Measurements from ENCODE around the gene SLC48A1. TPM values are rescaled to one million over a fixed set of nuclear protein-coding genes. Genes with fewer than 3 reads are reported as not detected.
A peak's percentile ranks its signal among the peaks of the same experiment; 100 is the strongest.

SLC48A1 gene
- total and polyA plus RNA-seq, 4 donors = 6.1 to 15.4 (median 9.3) TPM

DNA sequence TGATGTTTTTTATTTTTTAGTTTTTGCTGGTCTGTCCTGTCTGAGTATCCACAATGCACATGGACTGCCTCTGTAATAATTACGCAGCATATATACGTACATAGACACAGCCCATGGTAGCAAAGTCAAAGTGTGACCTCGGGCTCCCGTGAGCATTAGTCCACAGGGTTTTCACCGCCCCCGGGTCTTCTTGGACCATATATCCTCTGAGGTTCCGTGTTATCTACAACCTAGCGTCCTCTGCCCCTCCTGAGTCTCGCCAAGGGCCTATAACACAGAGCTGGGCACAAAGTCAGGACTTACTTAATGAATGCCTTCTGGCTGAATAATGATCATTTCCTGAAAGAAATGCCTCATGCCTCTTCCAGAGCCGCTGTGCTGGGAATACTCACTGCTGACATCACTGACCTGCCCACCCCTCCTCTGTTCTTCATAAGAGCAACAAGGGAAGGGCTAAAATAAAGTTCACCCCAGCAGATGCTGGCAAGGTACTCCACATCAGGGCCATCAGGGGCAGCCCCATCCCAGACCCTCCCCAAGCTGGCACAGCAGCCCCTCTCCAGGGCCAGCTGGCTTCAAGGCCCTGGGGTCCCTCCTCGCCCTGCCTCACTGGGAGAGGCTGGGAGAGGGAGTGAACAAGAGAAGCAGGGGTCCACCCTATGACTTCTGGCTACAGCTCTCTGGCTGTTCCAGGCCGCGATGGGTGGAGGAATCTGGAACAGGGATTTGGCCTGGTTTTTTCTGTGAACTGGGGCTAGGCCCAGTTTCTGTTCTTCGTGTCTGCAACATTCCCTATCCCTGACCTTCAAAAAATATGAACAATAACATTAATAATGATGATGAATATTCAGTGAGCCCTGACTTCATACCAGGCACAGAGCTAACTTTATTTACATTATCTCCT, 38.8 kb downstream of the SLC48A1 start:
- Histone ChIP-seq H3K9me3 (ENCODE audit: control insufficient read depth in 4 of 4, low read length in 3 of 4) (no peaks in the 10 kb centered on the region), H3K4me1 (ENCODE audit: control insufficient read depth in 4 of 4, insufficient read depth in 4 of 4, low read length in 3 of 4) (peaks cover 2 to 26% (median 7%) of the 10 kb centered on the region in 4 donors), H3K9ac (ENCODE audit: low read depth in 1 of 2, low read length in 2 of 2) (no peak overlapping the region), H3K4me3 (ENCODE audit: low read depth in 1 of 3, low read length in 3 of 3) (no peak overlapping the region), H3K36me3 (ENCODE audit: control insufficient read depth in 4 of 4, insufficient read depth in 3 of 4, low read depth in 1 of 4, low read length in 3 of 4) (no peaks in the 10 kb centered on the region), H3K27me3 (ENCODE audit: control insufficient read depth in 4 of 4, insufficient read depth in 4 of 4, low read length in 3 of 4) (no peaks in the 10 kb centered on the region), H3K27ac (ENCODE audit: low read depth in 1 of 2, low read length in 2 of 2) (peak overlapping the region; percentile 48 to 93)
- 76% methylated on average over 14 of the region's 14 CpGs for WGBS
- DNase-seq (ENCODE audit: low spot score) = no peak
- TF ChIP-seq JUND (IDR thresholded peaks at IDR 0.05) (no peak), NR2F2 (IDR thresholded peaks at IDR 0.05) (peak; percentile 67), RXRA (IDR thresholded peaks at IDR 0.05) (peak in 1 of 2 donors; percentile 12), EGR1 (IDR thresholded peaks at IDR 0.05; ENCODE audit: low read depth in 2 of 2) (no peak)

DNA sequence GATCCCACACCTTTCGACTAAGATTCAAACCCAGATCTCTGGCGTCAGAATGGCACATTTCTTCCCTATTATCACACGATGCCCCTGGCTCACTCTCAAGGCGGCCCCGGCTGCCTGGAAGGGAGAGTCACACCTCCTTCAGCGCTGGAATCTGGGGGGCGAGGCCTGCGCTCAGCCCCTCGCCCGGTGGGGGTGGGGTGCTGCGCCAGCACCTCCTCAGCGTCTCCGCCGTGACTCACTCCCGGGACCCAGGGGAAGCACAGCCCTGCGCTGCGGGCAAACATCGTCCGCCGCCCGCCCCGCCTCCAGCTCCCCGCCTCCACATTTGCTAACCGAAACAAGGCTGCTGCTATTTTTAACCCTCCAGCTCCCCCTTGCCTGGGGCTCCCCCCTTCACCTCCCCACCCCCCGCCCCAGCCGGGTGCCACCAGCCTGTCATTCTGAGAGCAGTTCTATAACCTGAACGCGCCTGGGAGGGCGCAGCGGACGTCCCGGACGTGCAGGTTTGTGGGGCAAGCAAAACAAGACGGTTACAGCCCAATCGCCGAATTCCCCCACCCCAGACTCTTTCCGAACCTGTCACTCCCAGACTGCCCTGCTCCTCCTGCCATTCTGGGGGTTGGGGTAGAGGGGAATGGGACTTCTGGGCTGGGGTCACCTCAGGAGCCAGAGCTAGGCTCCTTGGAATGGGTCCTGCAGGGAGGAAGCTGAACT, 39.9 kb downstream of the SLC48A1 start:
- peak; percentile 66 for DNase-seq (ENCODE audit: low spot score)
- H3K4me1 ChIP-seq (ENCODE audit: control insufficient read depth in 4 of 4, insufficient read depth in 4 of 4, low read length in 3 of 4) = peaks cover 2 to 30% (median 6%) of the 10 kb centered on the region in 4 donors

GRCh38 chr12:47813511-47814196, 40.6 kb downstream of the SLC48A1 start:
- H3K9me3 ChIP-seq (ENCODE audit: control insufficient read depth in 4 of 4, low read length in 3 of 4) = no peaks in the 10 kb centered on the region
- no peaks in the 10 kb centered on the region for H3K27me3 ChIP-seq (ENCODE audit: control insufficient read depth in 4 of 4, insufficient read depth in 4 of 4, low read length in 3 of 4)
- no peak overlapping the region for H3K9ac ChIP-seq (ENCODE audit: low read depth in 1 of 2, low read length in 2 of 2)
- DNase-seq (ENCODE audit: low spot score) = no peak
- H3K4me1 ChIP-seq (ENCODE audit: control insufficient read depth in 4 of 4, insufficient read depth in 4 of 4, low read length in 3 of 4) = peaks cover 2 to 30% (median 8%) of the 10 kb centered on the region in 4 donors
- H3K27ac ChIP-seq (ENCODE audit: low read depth in 1 of 2, low read length in 2 of 2) = peak overlapping the region; percentile 82 to 93
- H3K4me3 ChIP-seq (ENCODE audit: low read depth in 1 of 3, low read length in 3 of 3) = peak overlapping the region in 1 of 3 donors; percentile 7
- no peaks in the 10 kb centered on the region for H3K36me3 ChIP-seq (ENCODE audit: control insufficient read depth in 4 of 4, insufficient read depth in 3 of 4, low read depth in 1 of 4, low read length in 3 of 4)
- WGBS = 65% methylated on average over 9 of the region's 9 CpGs
- TF ChIP-seq HNF4G (IDR thresholded peaks at IDR 0.05) (no peak), RAD21 (IDR thresholded peaks at IDR 0.05) (no peak), REST (IDR thresholded peaks at IDR 0.05) (no peak), YY1 (IDR thresholded peaks at IDR 0.05) (no peak), EGR1 (IDR thresholded peaks at IDR 0.05; ENCODE audit: low read depth in 2 of 2) (no peak), RXRA (IDR thresholded peaks at IDR 0.05) (no peak), HNF4A (conservative IDR thresholded peaks at IDR 0.05) (no peak), FOXA1 (IDR thresholded peaks at IDR 0.05) (no peak), ATF3 (IDR thresholded peaks at IDR 0.05) (no peak), NR2F2 (IDR thresholded peaks at IDR 0.05) (no peak), TAF1 (conservative IDR thresholded peaks at IDR 0.05) (no peak), SP1 (IDR thresholded peaks at IDR 0.05) (no peak), JUND (IDR thresholded peaks at IDR 0.05) (no peak)
- TF ChIP-seq, protein P1, sequence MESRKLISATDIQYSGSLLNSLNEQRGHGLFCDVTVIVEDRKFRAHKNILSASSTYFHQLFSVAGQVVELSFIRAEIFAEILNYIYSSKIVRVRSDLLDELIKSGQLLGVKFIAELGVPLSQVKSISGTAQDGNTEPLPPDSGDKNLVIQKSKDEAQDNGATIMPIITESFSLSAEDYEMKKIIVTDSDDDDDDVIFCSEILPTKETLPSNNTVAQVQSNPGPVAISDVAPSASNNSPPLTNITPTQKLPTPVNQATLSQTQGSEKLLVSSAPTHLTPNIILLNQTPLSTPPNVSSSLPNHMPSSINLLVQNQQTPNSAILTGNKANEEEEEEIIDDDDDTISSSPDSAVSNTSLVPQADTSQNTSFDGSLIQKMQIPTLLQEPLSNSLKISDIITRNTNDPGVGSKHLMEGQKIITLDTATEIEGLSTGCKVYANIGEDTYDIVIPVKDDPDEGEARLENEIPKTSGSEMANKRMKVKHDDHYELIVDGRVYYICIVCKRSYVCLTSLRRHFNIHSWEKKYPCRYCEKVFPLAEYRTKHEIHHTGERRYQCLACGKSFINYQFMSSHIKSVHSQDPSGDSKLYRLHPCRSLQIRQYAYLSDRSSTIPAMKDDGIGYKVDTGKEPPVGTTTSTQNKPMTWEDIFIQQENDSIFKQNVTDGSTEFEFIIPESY (IDR thresholded peaks at IDR 0.05) = no peak
- TF ChIP-seq, protein P2, sequence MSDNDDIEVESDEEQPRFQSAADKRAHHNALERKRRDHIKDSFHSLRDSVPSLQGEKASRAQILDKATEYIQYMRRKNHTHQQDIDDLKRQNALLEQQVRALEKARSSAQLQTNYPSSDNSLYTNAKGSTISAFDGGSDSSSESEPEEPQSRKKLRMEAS (IDR thresholded peaks at IDR 0.05) = no peak

More for the DNA sequence above, 39.9 kb downstream of the SLC48A1 start:
- WGBS = 23% methylated on average over 37 of the region's 37 CpGs
- Histone ChIP-seq H3K27me3 (ENCODE audit: control insufficient read depth in 4 of 4, insufficient read depth in 4 of 4, low read length in 3 of 4) (no peaks in the 10 kb centered on the region), H3K27ac (ENCODE audit: low read depth in 1 of 2, low read length in 2 of 2) (peak overlapping the region; percentile 82 to 93), H3K4me3 (ENCODE audit: low read depth in 1 of 3, low read length in 3 of 3) (peak overlapping the region in 1 of 3 donors; percentile 7), H3K9me3 (ENCODE audit: control insufficient read depth in 4 of 4, low read length in 3 of 4) (no peaks in the 10 kb centered on the region), H3K36me3 (ENCODE audit: control insufficient read depth in 4 of 4, insufficient read depth in 3 of 4, low read depth in 1 of 4, low read length in 3 of 4) (no peaks in the 10 kb centered on the region), H3K9ac (ENCODE audit: low read depth in 1 of 2, low read length in 2 of 2) (no peak overlapping the region)
- TF ChIP-seq ATF3 (IDR thresholded peaks at IDR 0.05) (no peak), JUND (IDR thresholded peaks at IDR 0.05) (peak in 1 of 2 donors; percentile 21)
- TF ChIP-seq, protein P2 (IDR thresholded peaks at IDR 0.05) = no peak

Measured in liver (tissue), 9 donors.